Nephron (organoid): ENCODE measurements around the gene DMXL2.

Experiments
- H3K27ac Mint-ChIP-seq, 3 experiments: 2 replicates each; pipeline ENCODE4 v1.8.0; 2020; ENCODE audit warnings: mixed read lengths in 3 of 3, mild to moderate bottlenecking in 2 of 3, moderate library complexity in 1 of 3
- H3K27me3 Mint-ChIP-seq: 2 replicates; pipeline ENCODE4 v1.8.0; 2021; ENCODE audit warnings: low read depth, mild to moderate bottlenecking, moderate library complexity, mixed read lengths
- H3K36me3 Mint-ChIP-seq: 2 replicates; pipeline ENCODE4 v1.8.0; 2020; ENCODE audit warnings: low read depth, mixed read lengths
- H3K4me1 Mint-ChIP-seq: 2 replicates; pipeline ENCODE4 v1.8.0; 2020; ENCODE audit warnings: mixed read lengths
- H3K4me3 Mint-ChIP-seq, 3 experiments: 2 replicates each; pipeline ENCODE4 v1.8.0; 2020; ENCODE audit warnings: mild to moderate bottlenecking in 3 of 3, mixed read lengths in 3 of 3, moderate library complexity in 2 of 3
- H3K9me3 Mint-ChIP-seq: 2 replicates; pipeline ENCODE4 v1.8.0; 2020; ENCODE audit warnings: mixed read lengths
- TF ChIP-seq, protein P1 (sequence below), 3 experiments: fragments of 200-600 bp; sonication (generic); IDR thresholded peaks; one replicate each; pipeline ENCODE4 v1.5.0; 2021; ENCODE audit warnings: antibody characterized with exemption in 3 of 3; ENCODE audit not compliant: unreplicated experiment in 3 of 3

Gene DMXL2

DNA sequence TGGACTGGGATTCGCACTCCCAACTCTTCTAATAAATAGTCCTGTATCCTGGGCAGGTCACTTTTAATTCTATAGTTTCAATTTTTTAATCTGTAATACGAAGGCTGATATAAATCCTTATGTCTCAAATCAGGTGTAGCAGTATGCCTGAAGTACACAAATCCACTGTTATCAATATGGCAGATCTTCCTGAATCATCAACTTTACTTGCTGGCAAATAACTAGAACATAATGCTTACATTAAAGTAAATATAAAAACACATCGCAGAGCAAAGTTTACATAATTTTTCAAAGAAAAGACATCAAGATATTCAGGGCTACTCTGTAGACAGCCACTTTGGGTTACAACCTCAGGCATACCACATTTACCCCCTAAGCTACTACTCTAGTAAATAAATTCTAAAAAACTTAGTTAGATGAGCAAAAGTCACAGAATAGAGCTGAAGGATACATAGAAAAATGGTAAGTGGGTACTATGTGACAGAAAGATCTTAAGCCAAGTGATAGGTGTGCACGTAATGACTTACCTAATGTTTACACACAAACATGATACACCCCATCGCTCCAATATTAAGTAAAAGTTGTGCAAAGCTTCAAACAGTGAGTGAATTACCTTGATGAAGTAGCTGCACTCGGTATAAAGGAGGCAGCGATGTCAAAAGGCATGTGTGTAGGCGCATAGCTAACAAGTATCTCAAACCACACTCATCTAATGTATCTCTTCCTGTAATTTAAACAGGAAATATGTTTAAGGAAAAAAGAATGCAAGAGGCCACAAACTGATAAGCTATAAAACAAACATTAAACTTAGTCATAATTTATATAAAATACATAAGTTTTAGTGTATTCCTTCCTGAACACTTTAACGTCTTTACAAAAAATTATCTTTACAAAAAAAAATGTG, 127.9 kb downstream of the DMXL2 start:
- H3K9me3 Mint-ChIP-seq = no peaks in the 10 kb centered on the region

DNA sequence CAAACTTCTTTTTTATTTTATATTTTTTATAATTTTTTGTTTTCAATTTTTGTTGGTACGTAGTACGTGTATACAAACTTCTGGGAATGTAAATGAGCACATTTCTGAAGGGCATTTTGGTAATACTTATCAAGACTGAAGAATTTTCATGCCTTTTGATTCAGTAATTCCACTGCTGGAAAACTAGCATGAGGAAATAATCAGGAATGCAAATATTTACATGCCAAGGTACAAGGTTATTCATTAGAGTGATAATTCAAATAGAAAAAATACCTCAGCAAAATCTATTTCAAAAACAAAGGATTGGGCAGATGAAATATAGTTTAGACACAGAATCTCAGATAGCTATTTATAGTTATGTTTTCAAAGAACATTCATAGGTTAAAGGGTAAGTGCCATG, 128.7 kb downstream of the DMXL2 start:
- H3K4me1 Mint-ChIP-seq = no peaks in the 10 kb centered on the region
- H3K36me3 Mint-ChIP-seq = peaks cover 27% of the 10 kb centered on the region
- H3K27me3 Mint-ChIP-seq = no peaks in the 10 kb centered on the region
- no peaks in the 10 kb centered on the region for H3K9me3 Mint-ChIP-seq
- H3K4me3 Mint-ChIP-seq = no peak overlapping the region
- H3K27ac Mint-ChIP-seq = no peak overlapping the region
- TF ChIP-seq, protein P1, sequence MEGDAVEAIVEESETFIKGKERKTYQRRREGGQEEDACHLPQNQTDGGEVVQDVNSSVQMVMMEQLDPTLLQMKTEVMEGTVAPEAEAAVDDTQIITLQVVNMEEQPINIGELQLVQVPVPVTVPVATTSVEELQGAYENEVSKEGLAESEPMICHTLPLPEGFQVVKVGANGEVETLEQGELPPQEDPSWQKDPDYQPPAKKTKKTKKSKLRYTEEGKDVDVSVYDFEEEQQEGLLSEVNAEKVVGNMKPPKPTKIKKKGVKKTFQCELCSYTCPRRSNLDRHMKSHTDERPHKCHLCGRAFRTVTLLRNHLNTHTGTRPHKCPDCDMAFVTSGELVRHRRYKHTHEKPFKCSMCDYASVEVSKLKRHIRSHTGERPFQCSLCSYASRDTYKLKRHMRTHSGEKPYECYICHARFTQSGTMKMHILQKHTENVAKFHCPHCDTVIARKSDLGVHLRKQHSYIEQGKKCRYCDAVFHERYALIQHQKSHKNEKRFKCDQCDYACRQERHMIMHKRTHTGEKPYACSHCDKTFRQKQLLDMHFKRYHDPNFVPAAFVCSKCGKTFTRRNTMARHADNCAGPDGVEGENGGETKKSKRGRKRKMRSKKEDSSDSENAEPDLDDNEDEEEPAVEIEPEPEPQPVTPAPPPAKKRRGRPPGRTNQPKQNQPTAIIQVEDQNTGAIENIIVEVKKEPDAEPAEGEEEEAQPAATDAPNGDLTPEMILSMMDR (IDR thresholded peaks at IDR 0.05; ENCODE audit: unreplicated experiment in 3 of 3) = no peak

More for the DNA sequence above, 127.9 kb downstream of the DMXL2 start:
- Mint-ChIP-seq H3K27ac (no peak overlapping the region), H3K36me3 (peaks cover 29% of the 10 kb centered on the region), H3K27me3 (no peaks in the 10 kb centered on the region), H3K4me1 (no peaks in the 10 kb centered on the region), H3K4me3 (no peak overlapping the region)
- TF ChIP-seq, protein P1 (IDR thresholded peaks at IDR 0.05; ENCODE audit: unreplicated experiment in 3 of 3) = no peak

DNA sequence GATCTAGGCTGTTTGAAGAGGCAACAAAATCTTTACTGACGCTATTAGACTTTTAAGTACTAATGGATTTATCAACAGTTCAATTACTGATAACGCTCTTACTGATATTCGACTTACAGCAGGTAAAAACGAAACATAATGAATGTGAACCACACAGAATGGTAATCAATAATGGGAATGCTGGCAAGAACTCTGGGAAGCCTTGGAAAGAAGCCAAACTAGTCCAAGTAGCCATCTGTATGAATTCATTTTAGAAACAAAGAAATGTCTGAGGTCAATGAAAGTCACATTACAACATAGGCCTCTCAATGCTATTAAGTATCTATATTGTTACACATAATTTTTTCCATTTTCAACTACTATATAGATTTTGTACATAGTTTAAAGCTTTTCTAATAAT, 130.0 kb downstream of the DMXL2 start:
- H3K9me3 Mint-ChIP-seq = peaks cover 3% of the 10 kb centered on the region
- no peak overlapping the region for H3K27ac Mint-ChIP-seq
- peaks cover 32% of the 10 kb centered on the region for H3K36me3 Mint-ChIP-seq
- H3K4me3 Mint-ChIP-seq = no peak overlapping the region
- no peaks in the 10 kb centered on the region for H3K27me3 Mint-ChIP-seq
- TF ChIP-seq, protein P1 (IDR thresholded peaks at IDR 0.05; ENCODE audit: unreplicated experiment in 3 of 3) = no peak
- H3K4me1 Mint-ChIP-seq = no peaks in the 10 kb centered on the region

DNA sequence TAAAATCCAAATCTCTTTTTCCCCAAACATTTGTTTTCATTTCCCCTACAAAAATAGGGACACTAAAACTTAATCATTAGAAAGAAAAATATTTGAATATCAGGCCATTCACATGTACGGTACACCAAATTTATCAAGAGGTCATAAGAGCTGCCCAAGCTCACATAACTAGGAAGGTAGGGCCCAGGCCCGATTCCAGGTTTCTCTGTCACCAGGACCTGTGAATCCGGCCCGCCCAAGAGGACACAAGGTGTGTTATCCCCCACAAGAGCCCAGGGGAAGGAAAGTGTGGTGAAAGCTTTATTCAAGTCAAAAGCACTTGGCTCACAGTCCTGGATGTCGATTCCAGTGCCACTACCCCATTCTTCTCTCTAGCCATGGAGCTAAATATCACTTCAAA, 130.6 kb downstream of the DMXL2 start:
- H3K36me3 Mint-ChIP-seq = peaks cover 38% of the 10 kb centered on the region
- no peaks in the 10 kb centered on the region for H3K27me3 Mint-ChIP-seq
- peaks cover 4% of the 10 kb centered on the region for H3K9me3 Mint-ChIP-seq
- no peak overlapping the region for H3K27ac Mint-ChIP-seq
- TF ChIP-seq, protein P1 (IDR thresholded peaks at IDR 0.05; ENCODE audit: unreplicated experiment in 3 of 3) = no peak
- H3K4me3 Mint-ChIP-seq = no peak overlapping the region
- H3K4me1 Mint-ChIP-seq = no peaks in the 10 kb centered on the region

DNA sequence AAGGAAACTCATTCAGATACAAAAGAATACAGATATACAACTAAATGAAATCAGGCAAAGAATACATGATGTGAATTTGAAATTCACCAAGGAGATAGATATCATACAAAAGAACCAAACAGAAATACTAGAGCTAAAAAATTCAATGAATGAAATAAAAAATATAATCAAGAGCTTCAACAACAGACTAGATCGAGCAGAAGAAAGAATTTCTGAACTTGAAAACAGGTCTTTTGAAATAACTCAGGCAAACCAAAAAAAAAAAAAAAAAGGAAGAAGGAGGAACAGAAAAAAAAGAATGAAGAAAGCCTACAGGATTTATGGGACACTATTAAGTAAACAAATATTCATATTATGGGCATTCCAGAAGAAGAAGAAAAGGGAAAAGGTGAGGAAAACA, 137.8 kb downstream of the DMXL2 start:
- Mint-ChIP-seq H3K4me3 (no peak overlapping the region), H3K36me3 (peaks cover 85% of the 10 kb centered on the region), H3K9me3 (peaks cover 29% of the 10 kb centered on the region), H3K27me3 (peaks cover 4% of the 10 kb centered on the region), H3K27ac (no peak overlapping the region), H3K4me1 (no peaks in the 10 kb centered on the region)
- TF ChIP-seq, protein P1 (IDR thresholded peaks at IDR 0.05; ENCODE audit: unreplicated experiment in 3 of 3) = no peak

DNA sequence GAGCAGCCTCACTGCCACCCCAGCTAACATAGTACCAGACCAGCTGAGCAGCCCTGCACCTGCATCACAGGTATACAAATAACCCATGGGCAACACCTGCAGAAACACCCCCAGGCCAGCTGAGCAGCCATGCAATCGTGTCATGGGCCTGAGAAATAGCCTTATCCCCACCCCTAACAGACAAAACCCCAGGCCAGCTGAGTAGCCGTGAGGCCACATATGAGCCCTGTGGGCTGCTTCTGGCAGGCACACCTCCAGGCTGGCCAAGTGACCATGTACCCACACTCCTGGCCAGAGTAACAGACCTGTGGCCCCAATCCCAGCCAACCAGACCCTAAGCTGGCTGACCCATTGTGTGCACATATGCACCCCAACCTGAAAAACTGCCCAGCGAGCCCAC, 138.6 kb downstream of the DMXL2 start:
- H3K4me3 Mint-ChIP-seq = no peak overlapping the region
- peaks cover 4% of the 10 kb centered on the region for H3K27me3 Mint-ChIP-seq
- H3K9me3 Mint-ChIP-seq = peaks cover 29% of the 10 kb centered on the region
- no peaks in the 10 kb centered on the region for H3K4me1 Mint-ChIP-seq
- peaks cover 81% of the 10 kb centered on the region for H3K36me3 Mint-ChIP-seq
- H3K27ac Mint-ChIP-seq = no peak overlapping the region
- TF ChIP-seq, protein P1 (IDR thresholded peaks at IDR 0.05; ENCODE audit: unreplicated experiment in 3 of 3) = no peak
